K562 (cell line): ENCODE measurements around the gene NADSYN1. TPM values are rescaled to one million over a fixed set of nuclear protein-coding genes. Genes with fewer than 3 reads are reported as not detected.

ENCODE experiments used
- ATAC-seq: fragments of 200-7000 bp; cut with Tn5 transposase; 3 replicates; pipeline ENCODE4 v1.9.1; 2020; ENCODE audit warnings: moderate library complexity
- BruUV-seq: library from RNA; stranded (reverse); fragments of 400-500 nt; replicated peaks from 2 replicates; lab custom pipeline; 2021; lab: Mats Ljungman, UMichigan
- CTCF ChIA-PET: fragments of 300-600 bp; formaldehyde crosslinking; extraction: SDS; loops from one replicate; lab custom pipeline; 2021; ENCODE audit warnings: low intra/inter-chr PET ratio; lab: Yijun Ruan, JAX
- POLR2A ChIA-PET: fragments of 300-600, 350-650 bp; sonication (Branson Sonifier 250); formaldehyde crosslinking; extraction: SDS; loops from one replicate; lab custom pipeline; 2021; ENCODE audit warnings: antibody characterized with exemption, inconsistent platforms; lab: Yijun Ruan, JAX
- DNase-seq, 4 experiments: peaks; one replicate each; pipeline versions ENCODE4 v3.0.0 to v3.0.0-alpha.2; 2011 to 2018; ENCODE audit warnings: low spot score in 3 of 4, mixed read lengths in 3 of 4; ENCODE audit errors: extremely low read depth in 1 of 4
- FAIRE-seq: peaks from 2 replicates; lab custom pipeline; 2011; peaks lifted over from hg19 to GRCh38; lab: Jason Lieb, UNC
- H2AFZ ChIP-seq: 2 replicates; pipeline ENCODE4 v1.6.0; 2011; ENCODE audit warnings: low read depth, low read length, control low read depth, inconsistent platforms
- H3K27ac ChIP-seq: fragments of 200-600 bp; 3 replicates; pipeline ENCODE4 v1.8.0; 2011; ENCODE audit warnings: low read depth, mild to moderate bottlenecking, control low read depth, inconsistent platforms, low read length, moderate library complexity, mixed read lengths; ENCODE audit errors: extremely low read depth
- H3K27me3 ChIP-seq, 2 experiments: fragments of 300-600 bp in 1 of 2; 2 replicates in 1 of 2; 3 replicates in 1 of 2; pipeline versions ENCODE4 v1.6.0 to v1.8.0; 2011; ENCODE audit warnings: inconsistent platforms in 2 of 2, low read length in 2 of 2, mild to moderate bottlenecking in 1 of 2, mixed read lengths in 1 of 2, moderate library complexity in 1 of 2; ENCODE audit not compliant: control insufficient read depth in 2 of 2, insufficient read depth in 2 of 2
- H3K36me3 ChIP-seq: fragments of 300-600 bp; 3 replicates; pipeline ENCODE4 v1.8.0; 2011; ENCODE audit warnings: mild to moderate bottlenecking, low read length, inconsistent platforms; ENCODE audit not compliant: control insufficient read depth, insufficient read depth
- H3K4me1 ChIP-seq, 2 experiments: fragments of 200-600 bp in 1 of 2; replicated peaks in 1 of 2; 2 replicates in 1 of 2; 3 replicates in 1 of 2; pipeline versions ENCODE4 v1.5.1 to v1.8.0; 2011; ENCODE audit warnings: inconsistent platforms in 2 of 2, low read length in 2 of 2, mild to moderate bottlenecking in 1 of 2, mixed read lengths in 1 of 2, moderate library complexity in 1 of 2; ENCODE audit not compliant: control insufficient read depth in 2 of 2, insufficient read depth in 2 of 2
- H3K4me2 ChIP-seq: 2 replicates; pipeline ENCODE4 v1.6.1; 2011; ENCODE audit warnings: low read length, control low read depth, inconsistent platforms, mixed read lengths; ENCODE audit not compliant: insufficient read depth
- H3K4me3 ChIP-seq: fragments of 200-600 bp; sonication (generic), shearing (Covaris generic); 2 replicates; pipeline ENCODE4 v1.5.1; 2016; ENCODE audit warnings: control low read depth, inconsistent platforms
- H3K79me2 ChIP-seq: fragments of 200-600 bp; 3 replicates; pipeline ENCODE4 v1.8.0; 2011; ENCODE audit warnings: low read length, inconsistent platforms; ENCODE audit not compliant: control insufficient read depth, insufficient read depth
- H3K9ac ChIP-seq, 2 experiments: 2 replicates each; pipeline versions ENCODE4 v1.6.0 to v1.6.1; 2011; ENCODE audit warnings: low read depth in 2 of 2, low read length in 2 of 2, control low read depth in 1 of 2, inconsistent platforms in 1 of 2, mild to moderate bottlenecking in 1 of 2, mixed read lengths in 1 of 2; ENCODE audit not compliant: insufficient read depth in 1 of 2
- H3K9me1 ChIP-seq: one replicate; pipeline ENCODE4 v1.6.0; 2011; ENCODE audit warnings: inconsistent platforms, mild to moderate bottlenecking, low read length, moderate library complexity; ENCODE audit not compliant: control insufficient read depth, insufficient read depth
- H3K9me3 ChIP-seq: replicated peaks from 2 replicates; pipeline ENCODE4 v1.5.1; 2011; ENCODE audit warnings: low read depth, low read length, inconsistent platforms; ENCODE audit not compliant: control insufficient read depth, insufficient read depth
- H4K20me1 ChIP-seq: replicated peaks from 2 replicates; pipeline ENCODE4 v1.6.1; 2011; ENCODE audit warnings: low read length, inconsistent platforms, mixed read lengths; ENCODE audit not compliant: control insufficient read depth, insufficient read depth
- CC2D1A ChIP-seq: fragments of 450-650 bp; IDR thresholded peaks from 2 replicates; pipeline ENCODE4 v1.6.1; 2017; ENCODE audit warnings: mild to moderate bottlenecking
- HMBOX1 ChIP-seq: sonication (generic); IDR thresholded peaks from 2 replicates; pipeline ENCODE4 v1.6.1; 2016
- IRF9 ChIP-seq: fragments of 450-650 bp; IDR thresholded peaks from 2 replicates; pipeline ENCODE4 v1.6.1; 2016; ENCODE audit warnings: missing biosample characterization, missing genetic modification characterization
- NELFE ChIP-seq: IDR thresholded peaks from 2 replicates; pipeline ENCODE4 v1.6.1; 2011; ENCODE audit warnings: mild to moderate bottlenecking; ENCODE audit not compliant: insufficient read depth, insufficient read length
- SIN3B ChIP-seq: fragments of 450-650 bp; IDR thresholded peaks from 2 replicates; pipeline ENCODE4 v1.6.1; 2017; ENCODE audit warnings: low read depth, mild to moderate bottlenecking, moderate library complexity
- THAP7 ChIP-seq: fragments of 250-450 bp; sonication (Bioruptor Pico); IDR thresholded peaks from 2 replicates; pipeline ENCODE4 v1.5.0; 2021
- ZNF655 ChIP-seq: fragments of 250-450 bp; sonication (Bioruptor Pico); IDR thresholded peaks from 2 replicates; pipeline ENCODE4 v1.5.0; 2021
- WGBS: fragments of 100-300 bp; shearing (Covaris generic); methylation state at CpG from one replicate; pipeline ENCODE4 v1.1.6; 2016; ENCODE audit warnings: low coverage, mixed read lengths; ENCODE audit not compliant: insufficient coverage; ENCODE audit errors: missing lambda C conversion rate; 5-methylcytosine and 5-hydroxymethylcytosine counted together
- in situ Hi-C: fragments of 300-500 bp; cut with MboI; formaldehyde crosslinking; loops from 4 replicates; pipeline ENCODE4 v1.15.0; 2018; ENCODE audit warnings: inconsistent platforms, mixed read lengths
- intact Hi-C: fragments of 100-400 bp; cut with micrococcal nuclease; formaldehyde crosslinking; loops from 2 replicates; pipeline ENCODE4 v1.14.2; 2022
- polyA plus RNA-seq, 8 experiments: library from polyadenylated mRNA; depleted of rRNA in 4 of 8; stranded (reverse) in 5 of 8; unstranded in 3 of 8; fragments of >200 nt; fragmentation: Nextera tagmentation in 2 of 8; fragmentation: Illumina TruSeq in 1 of 8; extraction: Ambion mirVana in 2 of 8; extraction: Trizol in 1 of 8; gene quantifications; 2 replicates each; pipeline versions ENCODE4 v1.2.1 to v1.2.3, GENCODE V29; 2011 to 2014; ENCODE audit warnings: inconsistent platforms in 1 of 8, missing spikeins in 1 of 8
- total RNA-seq, 7 experiments: library from RNA; depleted of rRNA in 6 of 7; stranded (reverse); fragments of >200 nt in 6 of 7; fragmentation: Illumina TruSeq in 2 of 7; extraction: Trizol in 2 of 7; gene quantifications; 2 replicates each; pipeline versions ENCODE4 v1.2.1 to v1.2.3, GENCODE V29; 2011 to 2021; ENCODE audit warnings: low replicate concordance in 1 of 7

Gene NADSYN1
- total and polyA plus RNA-seq, 9 of the 15 experiments (the other 6 are each of a cell fraction or from before 2014, with no cell fraction given), result 12.7 to 57.3 (median 42.1) TPM

GRCh38 chr11:71542879-71543777, 90.1 kb downstream of the NADSYN1 start:
- H3K4me1 ChIP-seq, result no peaks in the 10 kb centered on the region; a peak in 1 of 5 replicates
- POLR2A ChIA-PET, result no interaction called here
- FAIRE-seq, result no peak

More at GRCh38 chr11:71542879-71543777, 90.1 kb downstream of the NADSYN1 start:
- peaks cover 55 to 76% of the 10 kb centered on the region in 2 experiments for H3K27me3 ChIP-seq
- 3% methylated on average over 13 of the region's 15 CpGs for WGBS
- H3K27ac ChIP-seq, result no peak overlapping the region
- in situ Hi-C loops, result no loop called here
- TF ChIP-seq NELFE (no peak), ZNF655 (CRISPR knock-in tag) (no peak), IRF9 (tag) (no peak), THAP7 (CRISPR knock-in tag) (no peak), CC2D1A (no peak), SIN3B (no peak), HMBOX1 (no peak)
- TF ChIP-seq, all 486 proteins: peak for 0
- Histone ChIP-seq H3K4me3 (no peak overlapping the region), H4K20me1 (no peaks in the 10 kb centered on the region), H3K9me3 (peaks cover 2% of the 10 kb centered on the region; the same call in 1 of the 2 replicates), H3K4me2 (no peak overlapping the region), H3K9me1 (no peaks in the 10 kb centered on the region), H3K36me3 (no peaks in the 10 kb centered on the region), H3K9ac (no peak overlapping the region), H3K79me2 (no peaks in the 10 kb centered on the region), H2AFZ (no peak overlapping the region)
- CTCF ChIA-PET, result interaction anchor here (0.6 kb wide), 1 partner anchor 1108 kb away, joined by 4 read pairs; no protein-coding TSS in a partner anchor
- DNase-seq, result no peak
- intact Hi-C loops, result no loop called here
- ATAC-seq, result no peak
- BruUV-seq, result no TSS peak
